Activated CD4-positive, alpha-beta memory T cell treated with anti-CD3 and anti-CD28 coated beads for 36 hours (primary cell): ENCODE results near the gene COX14. TPM values are rescaled to one million over a fixed set of nuclear protein-coding genes. Genes with fewer than 3 reads are reported as not detected.
A peak's percentile ranks its signal among the peaks of the same experiment; 100 is the strongest.

Source experiments
- CTCF ChIA-PET: fragments of 350-600 bp; sonication (Branson Sonifier 250); formaldehyde crosslinking; loops from one replicate; lab custom pipeline; 2021; ENCODE audit warnings: antibody characterized with exemption, inconsistent platforms; lab: Charles Lee
- POLR2A ChIA-PET: fragments of 350-600 bp; sonication (Branson Sonifier 250); formaldehyde crosslinking; loops from one replicate; lab custom pipeline; 2021; ENCODE audit warnings: antibody characterized with exemption; lab: Charles Lee
- DNase-seq: peaks from one replicate; pipeline ENCODE4 v3.0.0-alpha.2; 2020
- H3K27ac Mint-ChIP-seq: one replicate; pipeline ENCODE4 v1.8.0; 2021; ENCODE audit warnings: mixed read lengths
- H3K27me3 Mint-ChIP-seq: one replicate; pipeline ENCODE4 v1.8.0; 2021; ENCODE audit warnings: mixed read lengths
- H3K36me3 Mint-ChIP-seq: one replicate; pipeline ENCODE4 v1.8.0; 2021; ENCODE audit warnings: mixed read lengths
- H3K4me1 Mint-ChIP-seq: one replicate; pipeline ENCODE4 v1.8.0; 2021; ENCODE audit warnings: low read depth, mixed read lengths
- H3K4me3 Mint-ChIP-seq: one replicate; pipeline ENCODE4 v1.8.0; 2021; ENCODE audit warnings: mild to moderate bottlenecking, mixed read lengths
- H3K9me3 Mint-ChIP-seq: one replicate; pipeline ENCODE4 v1.8.0; 2021; ENCODE audit warnings: mixed read lengths
- intact Hi-C: fragments of 100-400 bp; cut with micrococcal nuclease; formaldehyde crosslinking; loops from one replicate; pipeline ENCODE4 v1.15.1; 2023
- total RNA-seq, 2 experiments: library from RNA; stranded (reverse); gene quantifications; one replicate each; pipeline ENCODE4 v1.2.3, GENCODE V29; 2021

COX14 gene
- 10 to 100 TPM; 46.1 to 48.7 TPM for total RNA-seq

GRCh38 chr12:50111693-50112455, at the start of gene COX14:
Gene COX14, plus strand, starts transcription at chr12:50112236. Its CDS starts 7,808 bp downstream, at chr12:50120044.
- CTCF ChIA-PET = interaction anchor here (0.6 to 9.4 kb wide), 55 partner anchors 9 to 877 kb away, joined by 3 to 138 read pairs (median 5); partner anchors contain the start of genes BCDIN3D, CERS5, GPD1 and LARP4
- Mint-ChIP-seq H3K9me3 (no peaks in the 10 kb centered on the region), H3K4me3 (peak within 1 kb of the TSS; percentile 92), H3K27me3 (no peaks in the 10 kb centered on the region), H3K36me3 (peaks cover 18% of the 10 kb centered on the region), H3K27ac (peak within 1 kb of the TSS; percentile 93), H3K4me1 (peaks cover 39% of the 10 kb centered on the region)
- peak; percentile 100 for DNase-seq
- POLR2A ChIA-PET = interaction anchor here (0.6 to 4.1 kb wide), 23 partner anchors 8 to 370 kb away, joined by 3 to 34 read pairs (median 4); partner anchors contain the start of genes CERS5, GPD1, LARP4 and LIMA1
- intact Hi-C loops = loop anchor here (1.0 to 10.0 kb wide), 6 partner anchors 27 to 392 kb away; partner anchors contain the start of genes CERS5, DIP2B, LARP4 and SMARCD1

GRCh38 chr12:50062728-50063460, 49.1 kb upstream of the COX14 start:
- Mint-ChIP-seq H3K36me3 (no peaks in the 10 kb centered on the region), H3K27ac (no peak overlapping the region), H3K9me3 (no peaks in the 10 kb centered on the region), H3K4me1 (peaks cover 8% of the 10 kb centered on the region), H3K4me3 (no peak overlapping the region), H3K27me3 (peaks cover 17% of the 10 kb centered on the region)
- DNase-seq = no peak
- CTCF ChIA-PET = interaction anchor here (1.0 to 15.4 kb wide), 6 partner anchors 12 to 96 kb away, joined by 3 to 259 read pairs (median 4); no protein-coding TSS in a partner anchor
- intact Hi-C loops = no loop called here
- POLR2A ChIA-PET = no interaction called here

- peaks cover 11% of the 10 kb centered on the region for H3K27me3 Mint-ChIP-seq
- no peaks in the 10 kb centered on the region for H3K9me3 Mint-ChIP-seq
- H3K27ac Mint-ChIP-seq = no peak overlapping the region
- intact Hi-C loops = no loop called here
- CTCF ChIA-PET = interaction anchor here (1.1 to 15.4 kb wide), 7 partner anchors 9 to 99 kb away, joined by 3 to 259 read pairs (median 5); no protein-coding TSS in a partner anchor
- H3K4me3 Mint-ChIP-seq = no peak overlapping the region
- H3K36me3 Mint-ChIP-seq = no peaks in the 10 kb centered on the region
- POLR2A ChIA-PET = interaction anchor here (0.9 kb wide), 1 partner anchor 100 kb away, joined by 3 read pairs; no protein-coding TSS in a partner anchor
- peaks cover 4% of the 10 kb centered on the region for H3K4me1 Mint-ChIP-seq
- DNase-seq = no peak
These were observed 46.2 kb upstream of the COX14 start for GRCh38 chr12:50065726-50066310.

GRCh38 chr12:50066402-50066801, 45.6 kb upstream of the COX14 start:
- Mint-ChIP-seq H3K4me3 (no peak overlapping the region), H3K4me1 (peaks cover 4% of the 10 kb centered on the region), H3K36me3 (no peaks in the 10 kb centered on the region), H3K27ac (no peak overlapping the region), H3K27me3 (peaks cover 7% of the 10 kb centered on the region), H3K9me3 (no peaks in the 10 kb centered on the region)
- no peak for DNase-seq
- intact Hi-C loops = no loop called here
- POLR2A ChIA-PET = interaction anchor here (0.9 kb wide), 1 partner anchor 100 kb away, joined by 3 read pairs; no protein-coding TSS in a partner anchor
- CTCF ChIA-PET = interaction anchor here (1.1 to 15.4 kb wide), 6 partner anchors 10 to 100 kb away, joined by 3 to 259 read pairs (median 16); no protein-coding TSS in a partner anchor

- Mint-ChIP-seq H3K9me3 (no peaks in the 10 kb centered on the region), H3K27ac (no peak overlapping the region), H3K27me3 (no peaks in the 10 kb centered on the region), H3K36me3 (no peaks in the 10 kb centered on the region), H3K4me1 (peaks cover 4% of the 10 kb centered on the region), H3K4me3 (no peak overlapping the region)
- intact Hi-C loops = no loop called here
- ChIA-PET POLR2A (no interaction called here), CTCF (interaction anchor here (0.6 to 15.4 kb wide), 19 partner anchors 10 to 646 kb away, joined by 3 to 259 read pairs (median 4); partner anchors contain the start of genes ASIC1 and SMARCD1)
- no peak for DNase-seq
These were observed 43.0 kb upstream of the COX14 start for GRCh38 chr12:50069069-50069468.

- Mint-ChIP-seq H3K4me1 (peaks cover 4% of the 10 kb centered on the region), H3K27ac (no peak overlapping the region), H3K27me3 (no peaks in the 10 kb centered on the region), H3K36me3 (no peaks in the 10 kb centered on the region), H3K9me3 (no peaks in the 10 kb centered on the region), H3K4me3 (no peak overlapping the region)
- no peak for DNase-seq
- CTCF ChIA-PET = interaction anchor here (0.6 to 15.4 kb wide), 20 partner anchors 9 to 203 kb away, joined by 3 to 259 read pairs (median 5); partner anchors contain the start of genes ASIC1 and COX14
- intact Hi-C loops = no loop called here
- POLR2A ChIA-PET = no interaction called here
These were observed 42.5 kb upstream of the COX14 start for GRCh38 chr12:50069539-50069938.

GRCh38 chr12:50070314-50071060, 41.5 kb upstream of the COX14 start:
- DNase-seq = peak; percentile 77
- ChIA-PET POLR2A (no interaction called here), CTCF (interaction anchor here (0.7 to 15.4 kb wide), 37 partner anchors 9 to 293 kb away, joined by 3 to 259 read pairs (median 5); partner anchors contain the start of genes ASIC1, COX14 and SMARCD1)
- H3K4me3 Mint-ChIP-seq = no peak overlapping the region
- H3K27me3 Mint-ChIP-seq = no peaks in the 10 kb centered on the region
- H3K27ac Mint-ChIP-seq = no peak overlapping the region
- intact Hi-C loops = loop anchor here (1.0 kb wide), 2 partner anchors 31 to 103 kb away; no protein-coding TSS in a partner anchor
- H3K9me3 Mint-ChIP-seq = no peaks in the 10 kb centered on the region
- H3K4me1 Mint-ChIP-seq = peaks cover 7% of the 10 kb centered on the region
- no peaks in the 10 kb centered on the region for H3K36me3 Mint-ChIP-seq

- CTCF ChIA-PET = interaction anchor here (0.9 to 15.4 kb wide), 9 partner anchors 12 to 204 kb away, joined by 3 to 259 read pairs (median 19); partner anchors contain the start of genes ASIC1, COX14 and SMARCD1
- H3K27ac Mint-ChIP-seq = no peak overlapping the region
- intact Hi-C loops = no loop called here
- H3K4me3 Mint-ChIP-seq = no peak overlapping the region
- no peaks in the 10 kb centered on the region for H3K36me3 Mint-ChIP-seq
- no peaks in the 10 kb centered on the region for H3K27me3 Mint-ChIP-seq
- H3K9me3 Mint-ChIP-seq = no peaks in the 10 kb centered on the region
- no peak for DNase-seq
- POLR2A ChIA-PET = interaction anchor here (1.2 kb wide), 1 partner anchor 12 kb away, joined by 3 read pairs; no protein-coding TSS in a partner anchor
- peaks cover 7% of the 10 kb centered on the region for H3K4me1 Mint-ChIP-seq
These were observed 39.7 kb upstream of the COX14 start for GRCh38 chr12:50072198-50072907.

GRCh38 chr12:50073206-50073605, 38.8 kb upstream of the COX14 start:
- ChIA-PET POLR2A (interaction anchor here (1.2 kb wide), 1 partner anchor 11 kb away, joined by 3 read pairs; no protein-coding TSS in a partner anchor), CTCF (interaction anchor here (0.9 to 15.4 kb wide), 6 partner anchors 12 to 205 kb away, joined by 3 to 259 read pairs (median 18); partner anchors contain the start of genes COX14 and SMARCD1)
- DNase-seq = no peak
- no peaks in the 10 kb centered on the region for H3K9me3 Mint-ChIP-seq
- intact Hi-C loops = no loop called here
- peaks cover 7% of the 10 kb centered on the region for H3K4me1 Mint-ChIP-seq
- H3K27ac Mint-ChIP-seq = no peak overlapping the region
- no peaks in the 10 kb centered on the region for H3K36me3 Mint-ChIP-seq
- H3K27me3 Mint-ChIP-seq = no peaks in the 10 kb centered on the region
- no peak overlapping the region for H3K4me3 Mint-ChIP-seq

GRCh38 chr12:50073712-50074111, 38.3 kb upstream of the COX14 start:
- H3K36me3 Mint-ChIP-seq = no peaks in the 10 kb centered on the region
- H3K9me3 Mint-ChIP-seq = no peaks in the 10 kb centered on the region
- POLR2A ChIA-PET = no interaction called here
- no peaks in the 10 kb centered on the region for H3K27me3 Mint-ChIP-seq
- H3K27ac Mint-ChIP-seq = no peak overlapping the region
- no peak overlapping the region for H3K4me3 Mint-ChIP-seq
- H3K4me1 Mint-ChIP-seq = peaks cover 7% of the 10 kb centered on the region
- no peak for DNase-seq
- CTCF ChIA-PET = interaction anchor here (0.9 to 15.4 kb wide), 11 partner anchors 11 to 240 kb away, joined by 3 to 259 read pairs (median 5); partner anchors contain the start of genes COX14 and SMARCD1
- intact Hi-C loops = no loop called here
